Activated CD8-positive, alpha-beta memory T cell treated with anti-CD3 and anti-CD28 coated beads for 24 hours (primary cell): ENCODE measurements around the gene TPP1.

ENCODE experiments used
- DNase-seq: peaks from one replicate; pipeline ENCODE4 v3.0.0-alpha.2; 2020

Gene TPP1

DNA sequence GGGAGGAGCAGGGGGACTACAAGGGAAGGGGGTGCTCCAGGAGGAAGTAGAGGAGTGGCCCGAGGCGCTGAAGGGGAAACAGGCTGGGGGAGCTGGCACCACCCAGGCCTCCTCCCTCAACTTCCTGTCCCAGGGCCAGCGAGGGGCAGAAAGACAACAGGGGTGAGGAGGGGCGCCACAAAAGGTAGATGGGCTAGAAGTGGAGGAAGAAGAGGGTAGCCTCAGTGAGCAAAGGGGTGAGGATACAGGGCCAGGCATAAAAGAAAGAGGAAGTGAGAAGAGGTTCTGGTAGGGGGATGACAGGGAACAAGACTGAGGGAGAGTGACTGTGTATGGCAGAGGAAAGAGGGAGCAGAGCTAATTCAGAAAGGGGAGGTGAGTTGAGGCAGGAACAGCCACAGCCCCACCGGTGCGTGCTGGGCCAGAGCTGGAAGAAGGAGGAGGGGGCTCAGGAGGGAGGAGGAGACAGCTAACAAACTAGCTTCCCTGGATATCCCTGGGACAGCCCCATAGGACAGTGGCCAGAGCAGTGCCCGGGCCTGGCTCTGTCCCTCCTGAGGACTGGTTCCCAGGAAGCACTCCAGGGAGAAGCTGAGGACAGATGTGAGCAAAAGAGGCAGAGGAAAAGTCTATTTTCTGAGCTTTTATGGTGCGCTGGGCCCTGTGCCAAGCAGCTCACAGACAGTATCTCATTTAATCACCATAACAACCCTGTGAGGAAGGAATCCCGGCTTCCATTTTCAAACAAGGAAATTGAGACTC, 27.9 kb upstream of the TPP1 start:
- DNase-seq, result peak; percentile 79

DNA sequence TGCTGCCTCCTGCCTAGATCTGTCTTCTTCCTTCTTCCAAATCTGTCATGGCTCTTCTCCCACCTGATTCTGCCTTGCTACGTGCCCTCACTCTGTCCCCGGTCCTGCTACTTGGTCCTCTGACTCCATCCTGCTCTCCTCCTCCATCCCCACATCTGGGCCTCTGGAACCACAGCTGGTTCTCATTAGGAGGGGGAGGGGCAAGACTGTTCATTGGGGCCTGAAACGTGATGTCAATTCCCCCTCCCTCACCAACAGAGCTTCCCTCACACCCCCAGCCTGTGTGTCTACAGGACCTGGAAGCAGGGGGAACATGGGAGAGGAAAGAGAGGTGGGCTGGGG, 27.3 kb upstream of the TPP1 start:
- DNase-seq, result no peak

GRCh38 chr11:6646071-6646470, 26.8 kb upstream of the TPP1 start:
- DNase-seq, result peak; percentile 64

GRCh38 chr11:6642957-6643356, 23.7 kb upstream of the TPP1 start:
- DNase-seq, result peak; percentile 24

- DNase-seq, result no peak
These were observed 21.9 kb upstream of the TPP1 start for GRCh38 chr11:6640985-6641701.

- no peak for DNase-seq
These were observed 21.1 kb upstream of the TPP1 start for GRCh38 chr11:6640036-6640984.

DNA sequence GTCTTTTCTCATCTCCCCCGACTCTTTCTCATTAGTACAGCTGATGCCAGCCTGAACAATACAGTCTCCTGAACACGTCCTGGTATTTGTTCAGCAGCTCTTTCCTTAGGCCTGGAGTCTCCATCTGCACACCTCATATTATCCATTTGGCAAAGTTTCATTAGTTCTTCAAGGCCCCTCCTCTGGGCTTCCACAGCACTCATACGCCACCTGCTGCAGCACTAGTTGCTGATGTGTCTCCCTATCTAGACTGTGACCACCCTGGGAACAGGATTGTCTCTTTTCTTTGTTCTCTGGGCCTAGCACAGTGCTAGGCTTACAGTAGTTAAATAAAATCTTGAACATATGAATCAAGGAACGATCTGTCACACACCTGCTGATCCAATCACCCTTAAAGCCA, 19.2 kb upstream of the TPP1 start:
- no peak for DNase-seq

DNA sequence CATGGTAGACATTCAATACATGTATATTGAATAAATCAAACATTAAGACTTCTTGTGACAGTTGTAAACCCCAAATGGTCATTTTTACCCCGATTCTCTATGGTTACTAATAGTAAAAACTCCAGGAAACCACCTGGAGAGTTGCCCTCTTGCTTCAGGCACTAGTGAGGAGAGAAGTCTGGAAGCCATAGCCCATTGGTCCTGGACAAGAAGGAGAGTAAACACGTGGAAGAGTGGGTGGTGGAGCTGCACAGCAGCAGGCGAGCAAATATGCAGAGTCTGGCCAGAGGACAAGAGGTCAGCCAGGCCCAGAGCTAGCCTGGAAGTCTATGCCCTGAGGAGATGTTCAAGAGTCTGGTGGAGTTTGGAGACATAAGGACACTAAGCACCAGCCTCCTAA, 18.6 kb upstream of the TPP1 start:
- no peak for DNase-seq

- DNase-seq, result no peak
These were observed 17.3 kb upstream of the TPP1 start for GRCh38 chr11:6636480-6636879.

GRCh38 chr11:6635082-6635932, 16.1 kb upstream of the TPP1 start:
- no peak for DNase-seq

- DNase-seq, result no peak
These were observed 15.3 kb upstream of the TPP1 start for GRCh38 chr11:6634534-6634933.

DNA sequence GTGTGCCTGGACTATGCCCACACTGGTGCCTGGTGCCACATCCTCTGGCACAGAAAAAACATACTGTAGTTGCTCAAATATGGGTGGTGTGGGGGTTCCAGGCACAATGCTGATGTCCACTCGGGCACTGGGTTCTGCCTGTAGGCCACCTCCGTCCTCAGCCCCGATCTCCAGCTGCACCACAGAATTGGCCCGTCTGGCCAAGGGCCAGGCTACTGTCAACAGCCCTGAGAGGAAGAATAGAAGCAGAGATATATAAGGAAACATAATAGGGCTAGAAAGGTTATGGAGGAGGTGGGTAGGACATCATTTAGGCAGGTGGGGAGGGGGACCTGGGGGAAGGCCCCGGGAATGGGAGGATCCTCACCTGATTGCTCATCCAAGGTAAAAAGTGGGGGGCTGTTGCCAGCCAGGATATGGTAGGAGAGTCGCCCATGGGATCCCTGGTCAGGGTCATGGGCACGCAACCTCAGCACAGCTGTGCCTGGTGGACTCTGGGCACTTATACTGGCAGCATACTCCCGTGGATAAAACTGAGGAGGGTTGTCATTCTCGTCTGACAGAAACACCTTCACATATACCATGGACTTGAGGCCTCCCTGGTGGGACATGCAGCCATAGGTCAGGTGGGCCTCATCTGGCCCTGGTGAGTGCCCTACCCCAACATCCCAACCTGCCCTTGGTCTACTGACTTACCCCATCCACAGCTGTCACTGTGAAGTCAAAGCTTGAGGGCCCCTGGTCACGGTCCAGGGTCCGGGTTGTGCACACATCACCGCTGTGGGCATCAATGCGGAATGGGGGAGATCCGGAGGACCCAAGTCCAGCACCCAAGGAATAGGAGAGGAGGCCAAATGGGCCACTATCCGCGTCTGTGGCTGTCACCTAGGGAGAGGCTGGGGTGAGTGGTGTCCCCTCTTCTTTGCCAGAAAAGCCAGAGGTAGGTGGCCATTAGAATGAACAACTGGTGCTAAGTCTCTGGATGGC, 14.5 kb upstream of the TPP1 start:
- no peak for DNase-seq

GRCh38 chr11:6632116-6633073, 13.2 kb upstream of the TPP1 start:
- no peak for DNase-seq

DNA sequence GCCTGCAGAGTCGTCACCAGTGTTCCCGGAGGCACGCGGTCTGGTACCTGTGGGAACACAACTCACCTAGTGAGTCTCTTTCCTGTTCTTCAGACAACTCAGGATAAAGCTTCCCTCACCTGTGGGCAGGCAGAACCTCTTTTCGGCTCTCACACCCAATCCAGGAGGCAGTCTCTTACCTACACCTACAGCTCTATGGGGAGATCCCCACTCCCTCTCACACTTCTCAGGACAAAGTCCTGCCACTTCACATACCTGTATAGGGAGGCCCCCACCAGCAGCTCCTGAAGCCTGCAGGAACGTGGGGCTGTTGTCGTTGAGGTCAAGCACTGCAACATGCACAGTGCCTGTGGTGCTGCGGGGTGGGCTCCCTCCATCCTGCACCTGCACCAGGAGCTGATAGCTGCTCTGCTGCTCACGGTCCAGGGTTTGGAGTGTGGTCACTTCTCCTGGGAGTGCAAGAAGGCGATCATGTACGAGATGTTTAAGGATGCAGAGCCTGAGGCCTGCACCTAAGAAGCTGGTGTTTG, 12.2 kb upstream of the TPP1 start:
- no peak for DNase-seq

GRCh38 chr11:6630632-6631291, 11.5 kb upstream of the TPP1 start:
- no peak for DNase-seq

- no peak for DNase-seq
These were observed 10.8 kb upstream of the TPP1 start for GRCh38 chr11:6629892-6630631.

DNA sequence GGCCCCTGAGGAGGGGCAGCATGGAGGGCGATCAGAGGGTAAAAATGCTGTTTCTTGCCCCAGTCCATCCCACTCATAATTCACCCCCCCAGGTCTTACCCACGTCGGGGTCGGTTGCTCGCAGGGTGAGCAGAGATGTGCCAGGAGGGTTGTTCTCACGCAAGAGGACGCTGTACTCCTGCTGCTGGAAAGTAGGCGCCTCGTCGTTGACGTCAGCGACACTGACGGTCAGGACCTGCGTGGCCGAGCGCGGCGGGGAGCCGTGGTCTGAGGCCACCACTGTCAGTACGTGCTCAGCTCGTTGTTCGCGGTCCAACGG, 10.3 kb upstream of the TPP1 start:
- no peak for DNase-seq

DNA sequence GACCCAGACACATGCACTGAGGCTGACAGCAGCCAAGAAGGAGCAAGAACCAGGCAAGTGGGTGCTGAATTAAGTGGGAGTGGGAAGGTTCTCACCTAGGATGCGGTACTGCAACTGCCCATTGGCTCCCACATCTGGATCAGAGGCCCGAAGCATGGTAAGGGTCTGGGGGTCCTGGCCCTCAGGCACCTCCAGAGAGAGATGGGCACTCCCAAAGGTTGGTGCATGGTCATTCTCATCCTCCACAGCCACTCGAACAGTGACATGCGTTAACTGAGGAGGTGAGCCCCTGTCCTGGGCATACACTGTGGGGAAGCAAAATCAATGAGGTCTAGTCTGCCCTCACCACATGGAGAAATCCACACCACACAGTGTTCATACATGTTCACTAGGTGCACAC, 9.3 kb upstream of the TPP1 start:
- DNase-seq, result no peak

DNA sequence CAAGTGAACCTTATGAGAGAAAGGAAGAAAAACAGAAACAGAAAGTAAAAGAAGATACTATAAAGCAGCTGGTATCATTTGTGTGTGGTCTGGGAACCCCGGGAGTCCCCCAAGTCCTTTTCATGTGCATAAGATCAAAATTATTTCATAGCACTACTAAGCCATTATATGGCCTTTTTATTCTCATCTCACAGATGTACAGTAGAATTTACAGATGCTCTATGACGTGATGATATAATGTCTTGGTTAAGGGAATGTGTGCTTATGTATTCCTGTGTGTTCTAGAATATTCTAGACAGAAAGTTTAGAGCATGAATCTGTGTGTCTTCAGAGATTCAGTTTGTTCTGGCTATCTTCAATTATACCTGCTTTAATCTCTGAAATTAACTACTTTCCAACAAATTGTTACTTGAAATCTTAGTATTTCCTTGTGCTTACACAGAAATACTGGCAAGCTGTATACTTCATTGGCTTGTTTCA, 8.6 kb upstream of the TPP1 start:
- no peak for DNase-seq
